Measurements from ENCODE around the gene BYSL.

GRCh38 chr6:41939848-41940758 is 18.8 kb downstream of the BYSL start:
- TF ChIP-seq, protein P1, sequence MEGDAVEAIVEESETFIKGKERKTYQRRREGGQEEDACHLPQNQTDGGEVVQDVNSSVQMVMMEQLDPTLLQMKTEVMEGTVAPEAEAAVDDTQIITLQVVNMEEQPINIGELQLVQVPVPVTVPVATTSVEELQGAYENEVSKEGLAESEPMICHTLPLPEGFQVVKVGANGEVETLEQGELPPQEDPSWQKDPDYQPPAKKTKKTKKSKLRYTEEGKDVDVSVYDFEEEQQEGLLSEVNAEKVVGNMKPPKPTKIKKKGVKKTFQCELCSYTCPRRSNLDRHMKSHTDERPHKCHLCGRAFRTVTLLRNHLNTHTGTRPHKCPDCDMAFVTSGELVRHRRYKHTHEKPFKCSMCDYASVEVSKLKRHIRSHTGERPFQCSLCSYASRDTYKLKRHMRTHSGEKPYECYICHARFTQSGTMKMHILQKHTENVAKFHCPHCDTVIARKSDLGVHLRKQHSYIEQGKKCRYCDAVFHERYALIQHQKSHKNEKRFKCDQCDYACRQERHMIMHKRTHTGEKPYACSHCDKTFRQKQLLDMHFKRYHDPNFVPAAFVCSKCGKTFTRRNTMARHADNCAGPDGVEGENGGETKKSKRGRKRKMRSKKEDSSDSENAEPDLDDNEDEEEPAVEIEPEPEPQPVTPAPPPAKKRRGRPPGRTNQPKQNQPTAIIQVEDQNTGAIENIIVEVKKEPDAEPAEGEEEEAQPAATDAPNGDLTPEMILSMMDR (conservative IDR thresholded peaks at IDR 0.05; ENCODE audit: low read depth, low read length) = no peak
- TF ChIP-seq EZH2 (IDR thresholded peaks at IDR 0.05; ENCODE audit: borderline replicate concordance, low read depth, low read length, poor library complexity, severe bottlenecking) = no peak

Measured in A673 (cell line).